Right ventricle myocardium inferior (tissue), 1 donor: Measurements from ENCODE around the gene ZNF197. TPM values are rescaled to one million over a fixed set of nuclear protein-coding genes. Genes with fewer than 3 reads are reported as not detected.
"Not testable (repeated sequence)": the region's sequence is repeated elsewhere in the genome, so short reads cannot be mapped to it uniquely, and the experiment has no call there.

ENCODE experiments used
- ATAC-seq: fragments of 200-7000 bp; cut with Tn5 transposase; one replicate; pipeline ENCODE4 v1.9.1; 2020; ENCODE audit warnings: mild to moderate bottlenecking, moderate library complexity
- DNase-seq: peaks from one replicate; pipeline ENCODE4 v3.0.0; 2021; ENCODE audit errors: missing footprints
- intact Hi-C: fragments of 100-400 bp; cut with DNase I; formaldehyde crosslinking; loops from one replicate; pipeline ENCODE4 v1.11.0; 2022
- total RNA-seq: library from RNA; stranded (reverse); fragmentation: NEBNext Ultra II Directional; extraction: Animal tissue kit (Norgen Biotek cat#: 25700); gene quantifications from one replicate; pipeline ENCODE4 v1.2.1, GENCODE V29; 2021
- donor health status: DM: no; HTN: yes; CAD: no; lungs with severe emphysema.

ZNF197 gene
- total RNA-seq, 1 donor from 2014 or later: 12.1 TPM

- DNase-seq (no peak), ATAC-seq (no peak)
- intact Hi-C loops: no loop called here
Observed at GRCh38 chr3:44654039-44654438, 29.2 kb downstream of the ZNF197 start.

- no peak for DNase-seq
- ATAC-seq: no peak
- intact Hi-C loops: no loop called here
Observed at GRCh38 chr3:44659015-44659414, 34.2 kb downstream of the ZNF197 start.

- intact Hi-C loops: no loop called here
- DNase-seq (no peak), ATAC-seq (no peak)
Observed at GRCh38 chr3:44659434-44659833, 34.6 kb downstream of the ZNF197 start.

GRCh38 chr3:44661189-44661588 lies 36.4 kb downstream of the ZNF197 start:
- ATAC-seq (no peak), DNase-seq (no peak)
- intact Hi-C loops: no loop called here

- intact Hi-C loops: no loop called here
- DNase-seq (no peak), ATAC-seq (no peak)
Observed at GRCh38 chr3:44665173-44665572, 40.3 kb downstream of the ZNF197 start.

GRCh38 chr3:44666346-44666745 lies 41.5 kb downstream of the ZNF197 start:
- DNase-seq (no peak), ATAC-seq (no peak)
- intact Hi-C loops: no loop called here

GRCh38 chr3:44669760-44670159 lies 44.9 kb downstream of the ZNF197 start:
- DNase-seq (no peak), ATAC-seq (no peak)
- intact Hi-C loops: no loop called here

- intact Hi-C loops, DNase-seq, ATAC-seq: not testable (repeated sequence)
Observed at GRCh38 chr3:44673466-44673865, 48.6 kb downstream of the ZNF197 start.

- DNase-seq (no peak), ATAC-seq (no peak)
- intact Hi-C loops: no loop called here
Observed at GRCh38 chr3:44674211-44674610, 49.4 kb downstream of the ZNF197 start.

GRCh38 chr3:44678480-44679116 lies 53.8 kb downstream of the ZNF197 start:
- ATAC-seq: no peak

GRCh38 chr3:44680921-44681455 lies 56.2 kb downstream of the ZNF197 start:
- intact Hi-C loops: no loop called here
- ATAC-seq (no peak), DNase-seq (no peak)

More at GRCh38 chr3:44678480-44679116, 53.8 kb downstream of the ZNF197 start:
- DNase-seq: peak; percentile 69
- intact Hi-C loops: no loop called here

- DNase-seq (no peak), ATAC-seq (no peak)
- intact Hi-C loops: no loop called here
Observed at GRCh38 chr3:44682182-44682896, 57.5 kb downstream of the ZNF197 start.

GRCh38 chr3:44685128-44685800 lies 60.4 kb downstream of the ZNF197 start:
- intact Hi-C loops: no loop called here
- ATAC-seq: peak; percentile 92
- peak; percentile 89 for DNase-seq

- intact Hi-C loops: no loop called here
- ATAC-seq (no peak), DNase-seq (no peak)
Observed at GRCh38 chr3:44687898-44688297, 63.1 kb downstream of the ZNF197 start.

Other genes starting within 250 kb of the ZNF197 start
- gene ZNF445, start 147.4 kb upstream of the ZNF197 start, total RNA-seq: 12.7 TPM
- 2.1 TPM for gene ZKSCAN7, start 69.8 kb upstream of the ZNF197 start, total RNA-seq
- 0.49 TPM for gene ZNF660, start 40.1 kb upstream of the ZNF197 start, total RNA-seq
- 7.3 TPM for gene ZNF35, start 23.7 kb downstream of the ZNF197 start, total RNA-seq
- gene ZNF502, start 87.6 kb downstream of the ZNF197 start, total RNA-seq: 2.4 TPM
- gene ZNF501, start 104.6 kb downstream of the ZNF197 start, total RNA-seq: 5.4 TPM
- 32.1 TPM for gene KIAA1143, start 136.6 kb downstream of the ZNF197 start, total RNA-seq
- gene KIF15, start 136.8 kb downstream of the ZNF197 start, total RNA-seq: 1.2 TPM
- gene TMEM42, start 236.9 kb downstream of the ZNF197 start, total RNA-seq: 8.8 TPM
- gene TGM4, start 249.6 kb downstream of the ZNF197 start, total RNA-seq: not detected